ENCODE data around the gene RSPH1.

RSPH1 gene

DNA sequence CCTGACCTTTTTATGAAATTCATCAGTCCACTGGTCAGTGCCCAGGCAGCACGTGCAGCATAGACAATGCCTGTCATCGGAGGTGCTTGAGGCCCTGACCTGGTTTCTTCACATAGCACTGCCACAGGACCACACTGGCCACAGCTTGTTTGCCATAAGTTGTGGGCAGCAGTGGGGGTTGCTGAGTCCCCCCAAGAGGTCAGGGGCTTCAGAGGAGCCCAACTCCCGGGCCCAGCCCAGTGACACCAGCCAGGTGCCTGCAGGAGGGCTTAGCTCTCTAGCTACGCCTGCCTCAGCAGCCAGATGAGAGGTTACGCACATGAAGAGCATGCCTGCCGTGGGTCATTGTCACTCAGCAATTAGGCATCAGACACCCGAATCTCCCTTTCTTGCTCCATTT lies 50.7 kb downstream of the RSPH1 start:
- DNase-seq (ENCODE audit: low read depth), result no peak

DNA sequence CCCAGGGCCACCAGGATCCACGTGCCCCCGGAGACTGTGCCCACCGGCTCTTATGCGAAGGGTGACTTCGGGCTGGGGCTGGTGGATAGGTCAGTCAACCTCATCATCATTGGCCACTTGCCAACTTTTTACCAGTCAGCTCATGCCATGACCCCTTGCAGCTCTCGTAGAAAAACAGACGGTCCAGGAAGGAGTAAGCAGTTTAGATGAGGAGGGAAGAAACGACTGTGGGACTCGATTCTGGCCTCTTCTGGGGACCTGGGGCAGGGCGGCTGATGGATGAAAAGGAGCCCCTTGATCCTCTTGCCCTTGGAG lies 51.3 kb downstream of the RSPH1 start:
- no peak for DNase-seq (ENCODE audit: low read depth)

DNA sequence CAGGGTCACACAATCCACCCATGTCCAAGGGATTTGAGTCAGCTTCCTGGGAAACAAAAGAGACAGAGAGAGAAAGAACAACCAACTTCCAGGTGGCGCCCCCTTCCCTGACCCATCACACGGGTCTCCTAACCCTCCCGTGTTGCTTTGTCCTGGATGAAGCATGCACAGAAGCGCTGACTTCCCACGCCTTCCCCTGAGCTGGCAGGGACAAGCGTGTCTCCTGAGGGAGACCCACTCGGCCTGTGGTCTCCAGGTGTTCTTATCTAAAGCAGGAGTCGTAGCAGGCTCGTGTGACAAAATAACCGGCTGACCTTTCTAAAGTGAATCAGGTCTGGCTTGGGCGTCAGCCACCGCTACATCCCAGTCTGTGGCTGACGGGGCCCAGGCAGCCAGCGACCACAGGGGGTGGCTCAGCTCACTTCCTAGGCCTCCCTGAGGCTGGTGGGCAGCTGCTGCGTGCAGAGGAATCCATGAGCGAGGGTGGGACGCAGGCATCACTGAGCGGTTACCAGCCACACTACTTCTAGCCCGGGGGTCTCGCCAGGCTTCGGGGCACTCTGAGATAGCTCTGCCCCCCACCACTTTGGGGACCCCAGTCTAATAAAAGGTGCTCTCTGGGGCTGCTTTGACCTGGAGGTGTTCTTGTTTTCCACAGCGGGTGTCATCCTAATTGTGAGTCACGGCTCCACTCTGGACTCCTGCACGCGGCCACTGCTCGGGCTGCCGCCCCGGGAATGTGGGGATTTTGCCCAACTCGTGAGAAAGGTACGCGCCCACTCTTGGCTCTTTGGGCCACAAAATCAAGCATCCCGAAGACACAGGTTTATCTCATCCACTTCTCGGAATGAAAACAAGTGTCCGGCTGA lies 51.9 kb downstream of the RSPH1 start:
- no peak for DNase-seq (ENCODE audit: low read depth)

DNA sequence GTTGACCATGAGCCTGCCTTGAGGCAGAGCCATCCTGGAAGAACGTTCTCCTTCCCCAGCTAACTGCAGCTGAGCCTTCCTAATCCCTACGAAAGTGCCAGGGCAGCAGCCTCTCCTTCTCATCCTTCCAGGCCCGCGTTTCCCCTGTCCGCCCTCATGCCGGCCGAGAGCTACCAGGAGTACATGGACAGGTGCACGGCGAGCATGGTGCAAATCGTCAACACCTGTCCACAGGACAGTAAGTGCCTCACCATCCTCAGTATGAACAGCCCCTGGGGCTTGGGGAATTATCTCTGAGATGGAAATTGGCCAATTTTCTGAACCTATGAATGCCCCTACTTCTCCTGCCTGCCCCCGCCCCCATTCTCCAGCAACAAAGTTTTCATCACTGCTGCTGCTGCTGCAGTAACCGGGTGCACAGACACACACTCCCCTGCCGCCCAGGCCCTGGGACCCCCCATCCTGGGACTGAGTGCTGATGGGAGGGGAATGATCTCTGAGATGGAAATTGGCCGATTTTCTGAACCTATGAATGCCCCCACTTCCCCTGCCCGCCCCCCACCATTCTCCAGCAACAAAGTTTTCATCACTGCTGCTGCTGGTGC lies 52.7 kb downstream of the RSPH1 start:
- no peak for DNase-seq (ENCODE audit: low read depth)

DNA sequence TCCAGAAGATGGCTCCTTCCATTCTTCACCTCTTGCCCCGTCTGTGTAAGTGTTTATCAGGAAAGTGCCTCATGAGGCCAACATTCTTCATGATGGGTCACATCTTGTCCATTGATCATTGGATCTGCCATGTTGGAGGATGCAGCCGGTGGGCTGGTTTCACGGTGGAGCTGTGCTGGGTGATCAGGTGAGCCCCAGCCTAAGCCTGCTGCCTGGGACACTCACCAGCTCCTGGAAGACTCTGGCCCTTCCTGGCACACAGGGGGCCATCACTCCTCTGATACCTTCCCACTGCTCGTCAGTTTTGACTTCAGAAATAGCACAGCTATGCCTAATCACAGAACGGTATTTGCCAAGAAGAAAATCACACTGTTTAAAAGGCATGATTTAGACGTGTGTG lies 54.1 kb downstream of the RSPH1 start:
- DNase-seq (ENCODE audit: low read depth), result no peak

DNA sequence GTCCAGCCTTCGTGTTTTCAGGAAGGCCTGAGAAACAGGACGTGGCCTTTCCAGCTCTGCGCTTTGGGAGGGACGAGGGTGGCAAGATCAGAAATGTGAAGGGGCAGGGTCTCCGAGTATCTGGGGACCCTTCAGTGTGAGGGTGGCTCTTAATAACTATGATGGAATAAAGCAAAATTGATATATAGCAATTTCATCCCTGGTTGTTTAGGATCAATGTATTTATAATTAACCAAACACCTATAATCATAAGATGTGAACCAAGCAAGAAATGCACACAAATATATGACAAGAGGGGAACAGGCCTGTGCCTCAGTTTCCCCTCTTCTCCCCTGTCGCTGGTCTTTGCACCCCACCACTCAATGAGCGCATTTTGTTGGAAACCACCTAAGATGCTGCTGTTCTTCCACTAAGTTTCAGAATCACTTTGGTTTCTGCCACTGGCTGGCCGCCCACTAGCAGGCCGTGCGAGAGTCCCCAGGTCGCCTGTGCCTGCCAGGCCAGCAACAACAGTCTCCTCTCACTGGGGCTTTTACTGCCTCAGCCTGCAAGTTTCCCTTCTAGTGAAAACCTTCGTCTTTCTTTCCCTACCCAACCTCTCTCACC lies 55.7 kb downstream of the RSPH1 start:
- no peak for DNase-seq (ENCODE audit: low read depth)

DNA sequence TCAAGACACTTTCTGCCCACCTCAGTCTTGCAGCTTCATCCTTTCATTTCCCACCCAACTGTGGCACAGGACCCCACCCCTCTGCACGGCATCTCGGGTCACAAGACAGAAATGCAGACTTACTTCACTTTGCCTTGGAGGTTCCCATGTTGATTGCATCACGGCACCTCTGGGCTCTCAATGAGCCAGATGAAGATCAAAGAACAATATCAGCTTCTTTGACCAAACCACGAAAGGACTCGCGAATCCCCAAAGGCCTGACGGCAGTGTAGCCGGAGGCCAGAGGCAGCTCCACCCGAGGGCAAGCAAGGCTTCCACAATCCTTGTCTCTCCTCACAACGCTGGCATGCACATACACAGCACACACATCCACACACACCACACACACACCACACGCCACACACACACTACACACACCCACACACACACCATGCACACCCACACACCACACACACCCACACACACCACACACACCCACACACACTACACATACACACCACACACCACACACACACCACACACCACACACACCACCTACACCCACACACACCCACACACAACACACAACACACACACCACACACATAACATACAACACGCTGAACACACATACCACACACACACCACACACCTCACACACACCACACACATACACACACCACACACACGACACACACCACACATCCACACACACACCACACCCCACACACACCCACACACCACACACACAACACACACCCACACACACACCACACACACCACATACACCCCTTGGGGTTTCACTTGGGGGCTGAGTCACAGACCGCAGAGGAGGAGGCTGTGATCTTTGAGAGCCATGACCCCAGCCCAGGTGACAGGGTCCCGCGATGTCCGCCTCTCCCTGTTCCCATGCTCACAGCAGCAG lies 56.5 kb downstream of the RSPH1 start:
- no peak for DNase-seq (ENCODE audit: low read depth)

DNA sequence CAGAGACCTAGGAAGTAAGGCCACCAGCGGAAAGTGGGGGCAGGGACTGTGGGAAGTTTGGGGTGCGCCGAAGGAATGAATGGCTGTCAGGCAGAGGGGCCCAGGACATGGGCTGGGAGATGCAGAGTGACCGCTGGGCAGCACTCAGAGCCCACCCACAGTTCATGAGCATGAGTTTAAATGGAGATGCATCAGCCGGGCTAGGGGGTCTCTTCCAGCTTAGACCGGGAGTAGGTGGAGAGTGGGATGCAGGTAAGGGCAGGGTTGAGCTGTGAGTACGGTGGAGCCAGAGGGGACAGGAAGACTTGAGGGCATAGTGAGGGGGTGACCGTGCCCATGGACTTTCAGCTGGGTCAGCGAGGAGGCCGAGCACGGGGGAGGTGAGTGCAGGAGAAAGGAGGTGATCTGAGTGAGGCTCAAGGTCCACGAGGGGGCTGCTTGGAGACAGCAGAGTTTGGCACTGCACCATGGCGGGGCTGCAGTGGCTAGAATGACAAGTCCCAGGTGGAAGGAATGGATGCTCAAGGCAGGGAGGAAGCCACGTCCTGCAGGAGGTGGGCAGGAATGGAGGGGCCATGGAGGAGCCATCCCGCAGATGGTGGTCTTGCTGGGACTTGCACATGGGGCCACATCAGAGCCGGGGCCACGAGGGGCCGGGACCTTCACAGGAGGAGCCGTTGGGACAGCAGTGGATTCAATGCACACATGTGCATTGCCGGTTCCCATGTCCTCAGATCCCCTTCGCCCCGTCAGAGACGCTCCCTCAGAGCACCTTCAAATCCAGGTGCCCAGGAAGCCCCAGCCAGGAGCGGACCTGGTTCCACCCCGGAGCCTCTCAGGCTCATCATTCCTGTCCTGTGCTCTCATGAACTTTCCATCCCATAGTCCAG lies 57.5 kb downstream of the RSPH1 start:
- no peak for DNase-seq (ENCODE audit: low read depth)

DNA sequence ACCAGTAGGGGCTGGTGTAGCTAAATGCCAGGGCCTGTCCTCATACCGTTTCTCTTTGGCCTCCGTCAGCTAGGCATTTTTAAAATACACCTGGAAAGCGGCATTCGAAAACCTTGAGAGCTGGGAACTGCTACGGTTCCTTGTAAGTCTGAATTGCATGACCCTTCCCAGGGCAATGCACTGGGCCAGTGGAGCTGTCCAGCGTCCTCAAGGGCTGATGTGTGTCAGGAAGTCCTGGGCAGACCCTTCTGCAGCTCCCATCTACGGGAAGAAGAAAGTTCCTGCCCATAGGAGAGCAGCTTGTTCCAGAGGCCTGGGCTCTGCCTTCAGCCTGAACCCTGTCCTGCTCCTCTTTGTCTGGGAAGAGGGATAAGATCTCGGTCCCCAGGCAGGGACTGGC lies 58.2 kb downstream of the RSPH1 start:
- no peak for DNase-seq (ENCODE audit: low read depth)

DNA sequence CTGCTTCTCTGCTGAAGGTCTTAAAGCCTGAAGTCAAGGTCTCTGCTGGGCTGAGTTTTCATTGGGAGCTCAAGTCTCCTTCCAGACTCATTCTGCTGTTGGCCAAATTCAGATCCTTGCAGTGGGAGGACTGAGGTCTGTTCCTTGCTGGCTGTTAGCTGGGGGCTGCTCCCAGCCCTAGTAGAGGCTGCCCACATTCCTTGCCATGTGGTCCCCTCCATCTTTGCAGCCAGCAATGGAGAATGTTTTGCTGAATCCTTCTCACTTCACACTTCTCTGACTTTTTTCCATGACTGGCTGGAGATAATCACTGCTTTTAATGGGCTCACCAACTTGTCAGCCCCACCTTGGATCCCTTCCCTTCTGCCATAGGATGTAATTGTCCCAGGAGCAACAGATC lies 59.1 kb downstream of the RSPH1 start:
- no peak for DNase-seq (ENCODE audit: low read depth)

DNA sequence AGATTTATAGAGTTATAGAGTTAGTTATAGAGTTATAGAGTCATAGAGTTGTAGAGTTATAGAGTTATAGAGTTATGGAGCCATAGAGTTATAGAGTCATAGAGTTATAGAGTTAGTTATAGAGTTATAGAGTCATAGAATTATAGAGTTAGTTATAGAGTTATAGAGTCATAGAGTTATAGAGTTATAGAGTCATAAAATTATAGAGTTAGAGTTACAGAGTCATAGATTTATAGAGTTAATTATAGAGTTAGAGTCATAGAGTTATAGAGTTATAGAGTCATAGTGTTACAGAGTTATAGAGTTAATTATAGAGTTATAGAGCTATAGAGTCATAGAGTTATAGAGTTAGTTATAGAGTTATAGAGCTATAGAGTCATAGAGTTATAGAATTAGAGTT lies 60.2 kb downstream of the RSPH1 start:
- DNase-seq (ENCODE audit: low read depth), result no peak

DNA sequence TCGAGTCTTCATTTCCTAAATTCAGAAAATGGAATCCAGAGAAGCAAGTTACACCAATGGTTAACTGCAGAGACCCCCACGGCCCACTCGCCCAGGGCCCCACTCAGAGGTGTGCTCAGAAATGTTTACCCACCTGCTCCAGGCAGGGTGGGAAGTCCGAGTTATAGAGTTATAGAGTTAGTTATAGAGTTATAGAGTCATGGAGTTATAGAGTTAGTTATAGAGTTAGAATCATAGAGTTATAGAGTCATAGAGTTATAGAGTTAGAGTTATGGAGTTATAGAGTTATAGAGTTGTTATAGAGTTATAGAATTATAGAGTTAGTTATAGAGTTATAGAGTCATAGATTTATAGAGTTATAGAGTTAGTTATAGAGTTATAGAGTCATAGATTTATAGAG lies 60.6 kb downstream of the RSPH1 start:
- DNase-seq (ENCODE audit: low read depth), result no peak

DNA sequence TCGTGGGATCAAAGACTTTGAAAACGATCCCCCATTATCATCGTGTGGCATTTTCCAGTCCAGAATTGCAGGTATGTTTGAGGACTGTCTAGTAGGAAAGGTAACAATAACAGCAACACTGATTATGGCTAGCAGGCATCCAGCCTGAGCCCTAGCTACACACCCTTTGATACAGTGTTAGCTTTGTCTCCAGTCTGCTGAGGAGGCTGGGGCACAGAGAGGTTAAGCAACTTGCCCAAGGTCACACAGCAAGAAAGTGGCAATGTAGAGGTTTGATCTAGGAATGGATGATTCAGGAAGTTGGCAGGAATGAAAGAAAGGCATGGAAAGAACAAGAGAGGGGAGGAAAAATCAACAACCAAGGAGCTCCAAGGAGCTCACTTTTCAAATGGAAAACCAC lies 61.1 kb downstream of the RSPH1 start:
- no peak for DNase-seq (ENCODE audit: low read depth)

DNA sequence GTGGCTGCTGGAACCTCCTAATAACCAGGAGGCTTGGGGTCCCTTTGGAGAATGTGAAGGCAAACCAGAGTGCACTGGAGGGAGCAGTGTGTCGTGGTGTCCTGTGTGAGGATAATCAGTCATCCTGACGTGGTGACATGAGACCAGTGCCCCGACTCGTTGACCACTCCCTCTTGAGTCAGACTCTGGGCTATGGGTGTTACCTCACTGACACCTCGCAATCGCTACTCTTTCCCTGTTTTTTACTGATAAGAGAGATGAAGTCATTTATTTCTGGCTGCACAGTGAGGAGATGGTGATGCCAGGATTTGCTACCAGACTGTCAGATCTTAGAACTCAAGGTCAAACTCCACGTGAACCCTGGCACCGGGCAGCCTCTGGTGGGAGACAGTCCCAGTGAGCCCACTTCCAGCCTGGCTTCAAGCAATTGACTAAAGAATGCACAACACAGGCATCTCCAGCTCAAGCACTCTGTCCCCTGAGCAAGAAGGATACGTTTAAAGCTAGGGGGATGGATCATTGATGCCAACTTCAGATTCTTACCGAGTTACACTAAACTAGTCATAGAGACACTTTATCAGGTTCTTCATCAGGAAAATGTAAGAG lies 62.0 kb downstream of the RSPH1 start:
- DNase-seq (ENCODE audit: low read depth), result no peak

DNA sequence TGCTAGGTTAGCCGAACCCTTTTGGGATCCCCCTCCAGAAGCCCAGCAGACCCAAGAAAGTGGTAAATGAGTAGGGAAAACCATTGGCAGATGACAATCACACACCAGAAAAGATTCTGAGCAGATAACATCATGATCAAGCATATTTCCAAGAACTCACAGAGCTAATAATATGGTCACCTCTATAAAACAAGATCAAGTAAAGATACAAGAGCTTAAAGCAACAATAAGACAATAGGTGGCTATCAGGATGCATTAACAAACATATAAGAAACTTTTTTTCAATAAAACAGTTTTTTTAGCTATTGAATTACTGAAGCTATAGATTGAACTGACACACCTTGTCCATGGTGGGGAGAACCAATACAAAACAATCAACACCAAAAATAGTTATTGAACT lies 63.3 kb downstream of the RSPH1 start:
- DNase-seq (ENCODE audit: low read depth), result no peak

DNA sequence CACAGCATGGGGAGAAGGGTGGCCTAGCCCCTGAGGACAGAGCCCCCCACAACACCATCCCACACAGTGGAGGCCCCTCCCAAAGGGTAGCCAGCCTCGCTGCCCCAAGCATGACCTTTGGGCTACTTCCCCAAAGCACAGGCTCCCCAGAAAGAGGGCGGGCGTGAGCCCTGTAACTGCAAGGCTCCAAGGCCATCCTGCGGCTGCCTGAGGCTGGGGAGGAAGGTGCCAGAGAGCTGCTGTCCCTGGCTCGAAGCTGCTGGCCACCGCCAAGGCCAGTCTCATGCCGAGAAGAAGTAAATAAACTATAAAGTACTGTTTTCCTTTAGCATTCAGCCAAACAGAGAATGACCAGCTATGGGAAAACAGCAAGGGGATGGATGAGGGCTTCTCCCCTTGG lies 64.8 kb downstream of the RSPH1 start:
- DNase-seq (ENCODE audit: low read depth), result no peak

DNA sequence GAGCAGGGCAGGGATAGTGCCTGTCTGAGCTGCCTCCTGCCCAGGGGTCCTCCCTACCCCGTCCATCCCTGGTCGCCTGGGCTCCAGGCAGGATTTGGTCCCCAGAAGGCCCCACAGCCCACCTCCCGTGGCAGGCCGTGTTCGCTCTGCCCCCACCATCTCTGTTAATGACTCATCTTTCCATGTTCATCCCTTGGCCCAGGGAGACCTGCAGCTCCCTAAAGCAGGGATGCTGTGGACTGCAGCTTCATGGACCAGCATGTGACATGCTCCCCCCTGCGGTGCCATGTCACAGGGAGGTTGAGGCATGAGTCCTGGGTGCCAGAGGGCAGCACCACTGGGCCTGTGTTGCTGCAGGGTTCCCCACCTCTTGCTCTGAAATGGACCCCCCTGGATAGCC lies 65.5 kb downstream of the RSPH1 start:
- no peak for DNase-seq (ENCODE audit: low read depth)

DNA sequence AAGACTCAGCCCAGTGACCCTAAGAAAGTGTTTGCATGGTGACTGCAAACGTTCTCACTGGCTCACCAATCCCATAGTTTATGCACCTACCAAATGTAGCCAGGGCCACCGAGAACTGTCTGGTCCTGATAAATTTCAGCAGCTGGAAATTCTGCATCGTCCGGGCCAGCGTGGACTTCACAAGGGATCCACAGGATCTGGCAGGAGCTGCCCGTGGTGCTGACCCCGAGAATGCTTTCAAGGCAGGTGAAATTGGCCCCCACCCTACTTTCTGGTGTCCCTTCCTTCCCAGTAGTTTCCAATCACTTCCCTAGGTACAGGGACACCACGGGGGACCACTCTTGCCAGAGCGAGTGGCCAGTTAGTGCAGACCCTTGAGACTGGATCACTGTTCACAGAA lies 66.2 kb downstream of the RSPH1 start:
- DNase-seq (ENCODE audit: low read depth), result no peak

DNA sequence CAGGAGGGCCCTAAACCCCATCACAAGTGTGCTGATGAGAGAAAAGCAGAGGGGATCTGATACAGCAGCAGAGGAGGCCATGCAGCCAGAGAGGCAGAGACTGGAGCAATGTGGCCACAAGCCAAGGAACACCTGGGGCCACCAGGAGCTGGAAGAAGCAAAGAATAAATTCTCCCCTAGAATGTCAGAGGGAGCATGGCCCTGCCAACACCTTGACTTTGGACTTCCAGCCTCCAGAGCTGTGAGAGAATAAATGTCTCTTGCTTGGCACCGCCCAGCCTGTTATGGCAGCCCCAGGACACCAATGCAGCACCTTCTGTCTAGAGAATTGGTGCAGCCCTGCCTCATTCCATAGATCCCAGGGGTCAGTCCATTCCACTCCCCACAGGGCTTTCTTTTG lies 67.0 kb downstream of the RSPH1 start:
- DNase-seq (ENCODE audit: low read depth), result no peak

DNA sequence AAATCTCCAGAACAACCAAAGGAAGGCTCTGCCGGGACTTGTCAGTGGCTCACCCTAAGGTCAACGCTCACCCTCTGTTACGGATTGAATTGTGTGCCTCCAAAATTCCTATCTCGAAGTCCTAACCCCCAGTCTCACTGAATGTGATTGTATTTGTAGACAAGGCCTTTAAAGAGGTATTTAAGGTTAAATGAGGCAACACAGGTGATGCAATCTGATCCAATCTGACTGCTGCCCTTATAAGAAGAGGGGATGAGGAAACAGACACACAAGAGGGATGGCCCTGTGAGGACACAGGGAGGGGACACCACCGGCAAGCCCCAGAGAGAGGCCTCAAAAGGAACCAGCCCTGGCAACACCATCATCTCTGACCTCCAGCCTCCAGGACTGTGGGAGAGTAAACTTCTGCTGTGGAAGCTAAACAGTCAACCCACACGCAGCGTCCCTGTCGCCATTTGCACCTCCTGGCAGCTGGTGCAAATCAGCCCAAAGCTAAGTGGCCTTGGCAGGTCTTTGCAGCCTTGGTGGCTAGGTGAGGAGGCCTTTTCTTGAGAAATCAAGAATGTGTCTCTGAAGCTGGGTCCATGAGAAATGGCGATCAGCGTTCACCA lies 68.1 kb downstream of the RSPH1 start:
- DNase-seq (ENCODE audit: low read depth), result no peak
